Natural killer cell (primary cell): ENCODE measurements around the gene AFAP1L1. TPM values are rescaled to one million over a fixed set of nuclear protein-coding genes. Genes with fewer than 3 reads are reported as not detected.

Source experiments
- ATAC-seq, 3 donors: fragments of 150-1000 bp in 2 of 3; fragments of 200-7000 bp in 1 of 3; cut with Tn5 transposase; 1 replicate in 1 of 3; 2 replicates in 2 of 3; pipeline ENCODE4 v1.10.0; 2021; ENCODE audit warnings: mild to moderate bottlenecking in 2 of 3, moderate library complexity in 2 of 3
- DNase-seq, 2 donors: peaks; one replicate each; pipeline versions ENCODE4 v3.0.0 to v3.0.0-alpha.2; 2013 to 2021; ENCODE audit warnings: mixed read lengths in 1 of 2
- H3K27ac ChIP-seq: one replicate; pipeline ENCODE4 v1.5.1; 2013; ENCODE audit warnings: mild to moderate bottlenecking, low read length
- H3K27me3 ChIP-seq: one replicate; pipeline ENCODE4 v1.6.1; 2013; ENCODE audit warnings: low read length; ENCODE audit not compliant: control insufficient read depth, insufficient read depth
- H3K36me3 ChIP-seq: one replicate; pipeline ENCODE4 v1.6.1; 2013; ENCODE audit warnings: low read length; ENCODE audit not compliant: control insufficient read depth, insufficient read depth
- H3K4me1 ChIP-seq: one replicate; pipeline ENCODE4 v1.6.1; 2013; ENCODE audit warnings: low read length; ENCODE audit not compliant: control insufficient read depth, insufficient read depth
- H3K4me3 ChIP-seq: one replicate; pipeline ENCODE4 v1.5.1; 2013; ENCODE audit warnings: low read length
- H3K9me3 ChIP-seq: one replicate; pipeline ENCODE4 v1.6.1; 2013; ENCODE audit warnings: low read length; ENCODE audit not compliant: control insufficient read depth, insufficient read depth
- H3K27ac Mint-ChIP-seq, 2 donors: one replicate each; pipeline ENCODE4 v1.8.0; 2022; ENCODE audit warnings: mild to moderate bottlenecking in 2 of 2, mixed read lengths in 2 of 2, moderate library complexity in 1 of 2
- H3K27me3 Mint-ChIP-seq, 2 donors: one replicate each; pipeline ENCODE4 v1.8.0; 2022; ENCODE audit warnings: low read depth in 2 of 2, mixed read lengths in 2 of 2
- H3K36me3 Mint-ChIP-seq: one replicate; pipeline ENCODE4 v1.8.0; 2022; ENCODE audit warnings: mixed read lengths
- H3K4me1 Mint-ChIP-seq, 2 donors: one replicate each; pipeline ENCODE4 v1.8.0; 2022; ENCODE audit warnings: mixed read lengths in 2 of 2
- H3K4me3 Mint-ChIP-seq: one replicate; pipeline ENCODE4 v1.8.0; 2022; ENCODE audit warnings: mild to moderate bottlenecking, moderate library complexity, mixed read lengths
- H3K9me3 Mint-ChIP-seq, 2 donors: one replicate each; pipeline ENCODE4 v1.8.0; 2022; ENCODE audit warnings: mixed read lengths in 2 of 2
- CTCF ChIP-seq: fragments of 200-600 bp; IDR thresholded peaks from one replicate; pipeline ENCODE4 v1.8.0; 2022; ENCODE audit warnings: antibody characterized with exemption
- WGBS: methylation state at CpG from one replicate; pipeline ENCODE4 v1.1.7; 2013; ENCODE audit warnings: missing lambda C conversion rate; ENCODE audit not compliant: insufficient coverage; 5-methylcytosine and 5-hydroxymethylcytosine counted together
- intact Hi-C: fragments of 100-400 bp; cut with micrococcal nuclease; formaldehyde crosslinking; loops from one replicate; pipeline ENCODE4 v1.14.2; 2022
- total RNA-seq, 4 donors: library from RNA; stranded (reverse); fragments of 120-200 nt in 1 of 4; gene quantifications; one replicate each; pipeline versions ENCODE4 v1.2.3 to v1.2.4, GENCODE V29; 2013 to 2022

AFAP1L1 gene
- total RNA-seq, 3 donors from 2014 or later (not counting 1 experiment from before 2014, with no cell fraction given): 0.23 to 1.5 TPM; not detected in 1

DNA sequence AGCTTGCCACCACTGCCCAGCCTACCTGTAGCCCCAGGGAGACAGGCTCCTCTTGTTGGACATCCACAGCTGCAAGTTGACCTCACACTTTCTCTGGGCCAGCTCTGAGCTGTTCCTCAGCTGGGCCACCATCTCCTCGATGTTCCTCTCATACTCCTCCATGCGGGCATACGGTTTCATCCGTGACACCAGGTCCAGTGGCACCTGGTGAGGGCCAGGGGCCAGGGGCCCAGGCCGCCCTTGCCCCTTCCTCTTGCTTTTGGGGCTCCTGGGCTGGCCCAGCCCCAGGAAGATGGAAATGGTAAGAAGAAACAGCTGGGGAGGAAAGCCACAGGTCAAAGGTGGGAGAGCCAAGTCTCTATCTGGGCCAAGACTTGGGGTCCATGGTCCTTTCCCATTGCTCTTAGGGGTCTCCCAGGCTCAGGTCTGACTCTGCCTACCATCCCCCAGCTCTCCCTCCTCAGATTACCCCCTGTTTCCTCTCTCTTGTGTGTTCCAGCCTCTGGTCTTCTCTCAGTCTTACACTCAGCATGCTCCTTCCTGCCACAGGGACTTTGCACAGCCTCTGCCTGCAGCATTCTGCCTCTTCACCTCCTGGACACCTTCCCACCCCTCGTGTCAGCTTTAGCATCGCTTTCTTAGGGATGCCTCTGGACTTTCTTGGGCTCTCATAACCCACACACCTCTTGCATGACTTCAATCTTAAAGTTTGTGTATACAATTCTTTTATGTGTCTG is 105.2 kb downstream of the AFAP1L1 start:
- Mint-ChIP-seq H3K36me3 (no peaks in the 10 kb centered on the region), H3K27ac (no peak overlapping the region), H3K9me3 (no peaks in the 10 kb centered on the region), H3K27me3 (no peaks in the 10 kb centered on the region), H3K4me3 (no peak overlapping the region), H3K4me1 (peaks cover 0 to 3% of the 10 kb centered on the region in 2 donors)
- Histone ChIP-seq H3K27me3 (no peaks in the 10 kb centered on the region), H3K4me3 (no peak overlapping the region), H3K9me3 (no peaks in the 10 kb centered on the region), H3K36me3 (no peaks in the 10 kb centered on the region), H3K4me1 (peaks cover 3% of the 10 kb centered on the region), H3K27ac (no peak overlapping the region)
- ATAC-seq: no peak
- TF ChIP-seq CTCF: no peak
- intact Hi-C loops: no loop called here
- 93% methylated on average over 7 of the region's 7 CpGs for WGBS
- no peak for DNase-seq

- peaks cover 5% of the 10 kb centered on the region for H3K4me1 ChIP-seq
- H3K4me1 Mint-ChIP-seq: peaks cover 0 to 4% of the 10 kb centered on the region in 2 donors
Observed at GRCh38 chr5:149378241-149378820, 106.7 kb downstream of the AFAP1L1 start.

DNA sequence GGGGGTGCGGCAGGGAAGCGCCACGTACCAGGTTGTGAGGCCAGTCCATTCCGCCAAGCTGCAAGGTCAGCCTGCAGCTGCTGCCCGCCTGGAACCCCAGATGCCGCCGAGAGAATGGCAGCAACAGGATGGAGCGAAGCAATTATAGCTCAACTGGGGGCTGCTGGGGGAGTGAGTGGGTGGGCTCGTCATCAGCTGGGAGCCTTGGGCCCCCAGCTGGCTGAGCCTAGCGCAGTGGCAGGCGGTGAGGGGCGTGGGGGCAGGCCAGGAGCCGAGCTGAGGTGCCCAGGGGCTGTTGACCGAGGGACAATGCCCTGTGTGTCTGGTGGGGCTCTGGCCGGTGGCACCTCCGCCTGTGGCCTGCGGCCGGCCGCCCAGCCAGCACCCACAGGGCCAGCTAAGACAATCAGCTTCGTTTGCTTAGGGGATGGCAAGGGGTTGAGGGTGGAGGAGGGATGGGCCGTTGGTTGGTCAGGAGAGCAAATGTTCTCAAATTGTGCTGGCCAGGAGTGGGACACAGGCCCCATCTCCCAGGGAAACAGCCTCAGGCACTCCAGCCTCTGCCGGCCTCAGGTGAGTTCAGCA is 107.6 kb downstream of the AFAP1L1 start, which contains the start of gene IL17B:
Gene IL17B, minus strand, starts transcription at position 116 of the 585 bp plus-strand sequence. Its CDS starts 67 bp downstream, at position 49.
- no peak within 1 kb of the TSS for H3K27ac ChIP-seq
- Mint-ChIP-seq H3K36me3 (no peaks in the 10 kb centered on the region), H3K27me3 (no peaks in the 10 kb centered on the region), H3K4me1 (peaks cover 0 to 4% of the 10 kb centered on the region in 2 donors), H3K27ac (no peak within 1 kb of the TSS), H3K9me3 (no peaks in the 10 kb centered on the region), H3K4me3 (no peak within 1 kb of the TSS)
- DNase-seq (no peak), ATAC-seq (no peak)
- no peak within 1 kb of the TSS for H3K4me3 ChIP-seq
- H3K4me1 ChIP-seq: peaks cover 5% of the 10 kb centered on the region
- no peaks in the 10 kb centered on the region for H3K9me3 ChIP-seq
- no peak for TF ChIP-seq CTCF
- 86% methylated on average over 22 of the region's 22 CpGs for WGBS
- H3K27me3 ChIP-seq: no peaks in the 10 kb centered on the region
- no peaks in the 10 kb centered on the region for H3K36me3 ChIP-seq
- intact Hi-C loops: no loop called here

More at GRCh38 chr5:149378241-149378820, 106.7 kb downstream of the AFAP1L1 start:
- H3K27ac Mint-ChIP-seq: no peak overlapping the region
- H3K27me3 Mint-ChIP-seq: no peaks in the 10 kb centered on the region
- Histone ChIP-seq H3K27ac (no peak overlapping the region), H3K27me3 (no peaks in the 10 kb centered on the region), H3K9me3 (no peaks in the 10 kb centered on the region), H3K4me3 (no peak overlapping the region), H3K36me3 (no peaks in the 10 kb centered on the region)
- intact Hi-C loops: no loop called here
- no peak for ATAC-seq
- TF ChIP-seq CTCF: no peak
- DNase-seq: no peak
- no peaks in the 10 kb centered on the region for H3K36me3 Mint-ChIP-seq
- no peak overlapping the region for H3K4me3 Mint-ChIP-seq
- 89% methylated on average over 5 of the region's 5 CpGs for WGBS
- H3K9me3 Mint-ChIP-seq: no peaks in the 10 kb centered on the region
